Measurements from ENCODE around the gene FGF14. TPM values are rescaled to one million over a fixed set of nuclear protein-coding genes. Genes with fewer than 3 reads are reported as not detected.
"Not testable (repeated sequence)": the region's sequence is repeated elsewhere in the genome, so short reads cannot be mapped to it uniquely, and the experiment has no call there.

The FGF14 gene
- total RNA-seq, 2 experiments from 2014 or later = not detected

DNA sequence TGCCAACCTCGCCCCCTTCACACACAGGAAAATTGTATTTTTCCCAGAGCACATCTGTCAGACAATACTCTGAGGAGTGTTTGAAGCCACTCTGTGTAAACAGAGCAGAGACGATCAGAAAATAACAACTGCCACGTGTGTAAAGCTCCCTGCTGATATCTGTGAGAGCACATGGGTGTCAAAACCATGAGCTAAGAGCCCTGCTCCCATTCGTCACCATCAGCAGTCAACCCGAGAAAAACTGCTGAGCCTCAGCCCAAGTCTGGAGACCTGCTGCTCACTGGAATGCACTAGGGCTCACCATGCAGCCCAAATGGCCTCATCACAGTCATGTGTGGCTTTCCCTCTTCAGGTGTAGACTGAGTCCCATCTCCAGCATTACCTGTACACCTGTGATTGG, 304.1 kb downstream of the FGF14 start:
- Histone ChIP-seq H3K79me2 (ENCODE audit: insufficient read depth, low read depth, low read length) (no peaks in the 10 kb centered on the region), H3K9me3 (ENCODE audit: low read length) (no peaks in the 10 kb centered on the region), H3K36me3 (ENCODE audit: insufficient read depth, low read length) (no peaks in the 10 kb centered on the region), H2AFZ (ENCODE audit: low read length) (no peak overlapping the region), H3K4me2 (ENCODE audit: low read length) (no peak overlapping the region), H3K4me3 (ENCODE audit: low read depth, low read length, poor library complexity, severe bottlenecking) (no peak overlapping the region), H3K4me1 (ENCODE audit: insufficient read depth, low read length, poor library complexity, severe bottlenecking) (no peaks in the 10 kb centered on the region), H4K20me1 (ENCODE audit: insufficient read depth, low read length) (no peaks in the 10 kb centered on the region), H3K27ac (ENCODE audit: low read depth, low read length, poor library complexity, severe bottlenecking) (no peak overlapping the region), H3K9me2 (ENCODE audit: insufficient read depth, low read length) (no peaks in the 10 kb centered on the region)
- POLR2A ChIA-PET = no interaction called here
- TF ChIP-seq, protein P1, sequence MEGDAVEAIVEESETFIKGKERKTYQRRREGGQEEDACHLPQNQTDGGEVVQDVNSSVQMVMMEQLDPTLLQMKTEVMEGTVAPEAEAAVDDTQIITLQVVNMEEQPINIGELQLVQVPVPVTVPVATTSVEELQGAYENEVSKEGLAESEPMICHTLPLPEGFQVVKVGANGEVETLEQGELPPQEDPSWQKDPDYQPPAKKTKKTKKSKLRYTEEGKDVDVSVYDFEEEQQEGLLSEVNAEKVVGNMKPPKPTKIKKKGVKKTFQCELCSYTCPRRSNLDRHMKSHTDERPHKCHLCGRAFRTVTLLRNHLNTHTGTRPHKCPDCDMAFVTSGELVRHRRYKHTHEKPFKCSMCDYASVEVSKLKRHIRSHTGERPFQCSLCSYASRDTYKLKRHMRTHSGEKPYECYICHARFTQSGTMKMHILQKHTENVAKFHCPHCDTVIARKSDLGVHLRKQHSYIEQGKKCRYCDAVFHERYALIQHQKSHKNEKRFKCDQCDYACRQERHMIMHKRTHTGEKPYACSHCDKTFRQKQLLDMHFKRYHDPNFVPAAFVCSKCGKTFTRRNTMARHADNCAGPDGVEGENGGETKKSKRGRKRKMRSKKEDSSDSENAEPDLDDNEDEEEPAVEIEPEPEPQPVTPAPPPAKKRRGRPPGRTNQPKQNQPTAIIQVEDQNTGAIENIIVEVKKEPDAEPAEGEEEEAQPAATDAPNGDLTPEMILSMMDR (conservative IDR thresholded peaks at IDR 0.05; ENCODE audit: low read length) = no peak
- no peak for TF ChIP-seq EZH2phosphoT487 (IDR thresholded peaks at IDR 0.05; ENCODE audit: borderline replicate concordance, low read depth, low read length)
- no peak for DNase-seq (ENCODE audit: low spot score)
- CTCF ChIA-PET (ENCODE audit: unreplicated experiment) = no interaction called here
- BruUV-seq (replicated peaks) = no TSS peak
- intact Hi-C loops (cut with micrococcal nuclease; ENCODE audit: unreplicated experiment) = no loop called here

DNA sequence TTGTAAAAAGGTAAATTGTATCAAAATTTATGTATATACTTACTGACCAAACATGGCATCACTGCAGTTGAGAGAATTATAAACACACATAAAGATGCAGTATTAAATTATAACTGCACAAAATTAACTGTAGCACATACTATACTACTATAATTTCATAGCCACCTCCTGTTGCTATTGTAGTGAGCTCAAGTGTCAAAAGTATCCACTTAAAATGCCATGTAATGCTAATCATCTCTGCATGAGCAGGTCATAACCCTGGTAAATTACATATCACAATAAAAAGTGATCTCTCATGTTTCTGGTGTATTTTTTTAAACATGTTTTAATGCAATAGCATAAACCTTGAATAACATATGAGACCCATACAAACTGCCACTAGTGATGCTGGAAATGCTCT, 308.6 kb downstream of the FGF14 start:
- BruUV-seq (replicated peaks); H3K36me3 ChIP-seq (ENCODE audit: insufficient read depth, low read length); CTCF ChIA-PET (ENCODE audit: unreplicated experiment): not testable (repeated sequence)

DNA sequence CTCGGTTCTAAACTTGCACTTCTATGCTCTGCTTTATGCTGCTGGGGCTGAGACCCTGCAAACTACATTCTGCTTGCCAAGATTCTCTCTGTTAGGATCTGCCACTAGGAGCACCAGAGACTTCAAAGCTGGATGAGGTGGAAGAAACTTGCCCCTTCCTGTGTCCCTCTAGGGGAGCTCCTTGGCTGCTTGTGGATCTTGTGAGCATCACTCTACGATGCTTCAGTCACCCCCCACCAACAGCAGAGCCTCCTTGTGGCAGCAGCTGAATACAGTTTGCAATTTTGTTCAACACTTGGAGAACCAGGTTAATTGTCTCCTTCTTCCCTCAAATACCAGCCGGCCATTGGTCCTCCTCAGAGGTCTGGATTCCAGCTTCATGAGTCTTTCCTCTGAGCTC, 310.6 kb downstream of the FGF14 start:
- BruUV-seq (replicated peaks) = no TSS peak
- Histone ChIP-seq H2AFZ (ENCODE audit: low read length) (no peak overlapping the region), H3K4me2 (ENCODE audit: low read length) (no peak overlapping the region), H3K79me2 (ENCODE audit: insufficient read depth, low read depth, low read length) (no peaks in the 10 kb centered on the region), H3K9me3 (ENCODE audit: low read length) (no peaks in the 10 kb centered on the region), H3K27ac (ENCODE audit: low read depth, low read length, poor library complexity, severe bottlenecking) (no peak overlapping the region), H3K36me3 (ENCODE audit: insufficient read depth, low read length) (no peaks in the 10 kb centered on the region), H3K4me3 (ENCODE audit: low read depth, low read length, poor library complexity, severe bottlenecking) (no peak overlapping the region), H3K9me2 (ENCODE audit: insufficient read depth, low read length) (no peaks in the 10 kb centered on the region), H3K4me1 (ENCODE audit: insufficient read depth, low read length, poor library complexity, severe bottlenecking) (no peaks in the 10 kb centered on the region), H4K20me1 (ENCODE audit: insufficient read depth, low read length) (no peaks in the 10 kb centered on the region)
- intact Hi-C loops (cut with micrococcal nuclease; ENCODE audit: unreplicated experiment) = no loop called here
- CTCF ChIA-PET (ENCODE audit: unreplicated experiment) = no interaction called here
- no peak for TF ChIP-seq EZH2phosphoT487 (IDR thresholded peaks at IDR 0.05; ENCODE audit: borderline replicate concordance, low read depth, low read length)
- TF ChIP-seq, protein P1 (conservative IDR thresholded peaks at IDR 0.05; ENCODE audit: low read length) = no peak
- POLR2A ChIA-PET = no interaction called here
- no peak for DNase-seq (ENCODE audit: low spot score)

More for the DNA sequence above, 308.6 kb downstream of the FGF14 start:
- DNase-seq (ENCODE audit: low spot score); H3K4me1 ChIP-seq (ENCODE audit: insufficient read depth, low read length, poor library complexity, severe bottlenecking); H3K79me2 ChIP-seq (ENCODE audit: insufficient read depth, low read depth, low read length); H4K20me1 ChIP-seq (ENCODE audit: insufficient read depth, low read length); POLR2A ChIA-PET; H3K4me3 ChIP-seq (ENCODE audit: low read depth, low read length, poor library complexity, severe bottlenecking); H3K9me2 ChIP-seq (ENCODE audit: insufficient read depth, low read length); H3K27ac ChIP-seq (ENCODE audit: low read depth, low read length, poor library complexity, severe bottlenecking); H3K9me3 ChIP-seq (ENCODE audit: low read length); H3K4me2 ChIP-seq (ENCODE audit: low read length); intact Hi-C loops (cut with micrococcal nuclease; ENCODE audit: unreplicated experiment); H2AFZ ChIP-seq (ENCODE audit: low read length): not testable (repeated sequence)
